Kidney epithelial cell (primary cell): Measurements from ENCODE around the gene CRELD2. TPM values are rescaled to one million over a fixed set of nuclear protein-coding genes. Genes with fewer than 3 reads are reported as not detected.

Source experiments
- DNase-seq: peaks from one replicate; pipeline ENCODE4 v3.0.0-alpha.2; 2010; ENCODE audit warnings: low read depth
- H3K27me3 ChIP-seq: 2 replicates; pipeline ENCODE4 v1.6.0; 2011; ENCODE audit warnings: low read length; ENCODE audit not compliant: control insufficient read depth, insufficient read depth
- H3K36me3 ChIP-seq: 2 replicates; pipeline ENCODE4 v1.5.1; 2011; ENCODE audit warnings: low read length; ENCODE audit not compliant: control insufficient read depth, insufficient read depth
- H3K4me3 ChIP-seq: 2 replicates; pipeline ENCODE4 v1.5.1; 2011; ENCODE audit warnings: low read depth, mild to moderate bottlenecking, control low read depth, low read length
- total RNA-seq: library from RNA; depleted of rRNA; stranded (reverse); fragments of >200 nt; gene quantifications from 2 replicates; pipeline ENCODE4 v1.2.3, GENCODE V29; 2015
- TF ChIP-seq, protein P1 (sequence below): IDR thresholded peaks from 2 replicates; pipeline ENCODE4 v1.5.1; 2011; ENCODE audit warnings: mild to moderate bottlenecking, moderate library complexity, low read length, control low read depth, inconsistent platforms; ENCODE audit not compliant: insufficient read depth, poor library complexity, severe bottlenecking

The CRELD2 gene
- total RNA-seq, 1 donor from 2014 or later, result 68.2 TPM

DNA sequence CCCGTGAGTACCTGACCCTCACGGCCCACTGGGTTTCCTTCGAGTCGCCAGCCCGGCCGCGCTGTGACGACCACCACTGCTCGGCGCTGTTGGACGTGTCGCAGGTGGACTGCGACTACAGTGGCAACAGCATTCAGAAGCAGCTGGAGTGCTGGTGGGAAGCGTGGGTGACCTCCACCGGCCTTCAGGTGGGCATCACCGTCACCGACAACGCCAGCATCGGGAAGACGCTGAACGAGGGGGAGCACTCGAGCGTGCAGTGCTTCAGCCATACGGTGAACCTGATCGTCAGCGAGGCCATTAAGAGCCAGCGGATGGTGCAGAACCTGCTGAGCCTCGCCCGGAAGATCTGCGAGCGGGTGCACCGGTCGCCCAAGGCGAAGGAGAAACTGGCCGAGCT, 32.6 kb upstream of the CRELD2 start:
- TF ChIP-seq, protein P1, sequence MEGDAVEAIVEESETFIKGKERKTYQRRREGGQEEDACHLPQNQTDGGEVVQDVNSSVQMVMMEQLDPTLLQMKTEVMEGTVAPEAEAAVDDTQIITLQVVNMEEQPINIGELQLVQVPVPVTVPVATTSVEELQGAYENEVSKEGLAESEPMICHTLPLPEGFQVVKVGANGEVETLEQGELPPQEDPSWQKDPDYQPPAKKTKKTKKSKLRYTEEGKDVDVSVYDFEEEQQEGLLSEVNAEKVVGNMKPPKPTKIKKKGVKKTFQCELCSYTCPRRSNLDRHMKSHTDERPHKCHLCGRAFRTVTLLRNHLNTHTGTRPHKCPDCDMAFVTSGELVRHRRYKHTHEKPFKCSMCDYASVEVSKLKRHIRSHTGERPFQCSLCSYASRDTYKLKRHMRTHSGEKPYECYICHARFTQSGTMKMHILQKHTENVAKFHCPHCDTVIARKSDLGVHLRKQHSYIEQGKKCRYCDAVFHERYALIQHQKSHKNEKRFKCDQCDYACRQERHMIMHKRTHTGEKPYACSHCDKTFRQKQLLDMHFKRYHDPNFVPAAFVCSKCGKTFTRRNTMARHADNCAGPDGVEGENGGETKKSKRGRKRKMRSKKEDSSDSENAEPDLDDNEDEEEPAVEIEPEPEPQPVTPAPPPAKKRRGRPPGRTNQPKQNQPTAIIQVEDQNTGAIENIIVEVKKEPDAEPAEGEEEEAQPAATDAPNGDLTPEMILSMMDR, result no peak
- no peak overlapping the region for H3K4me3 ChIP-seq
- H3K36me3 ChIP-seq, result peaks cover 4% of the 10 kb centered on the region
- no peaks in the 10 kb centered on the region for H3K27me3 ChIP-seq
- no peak for DNase-seq

DNA sequence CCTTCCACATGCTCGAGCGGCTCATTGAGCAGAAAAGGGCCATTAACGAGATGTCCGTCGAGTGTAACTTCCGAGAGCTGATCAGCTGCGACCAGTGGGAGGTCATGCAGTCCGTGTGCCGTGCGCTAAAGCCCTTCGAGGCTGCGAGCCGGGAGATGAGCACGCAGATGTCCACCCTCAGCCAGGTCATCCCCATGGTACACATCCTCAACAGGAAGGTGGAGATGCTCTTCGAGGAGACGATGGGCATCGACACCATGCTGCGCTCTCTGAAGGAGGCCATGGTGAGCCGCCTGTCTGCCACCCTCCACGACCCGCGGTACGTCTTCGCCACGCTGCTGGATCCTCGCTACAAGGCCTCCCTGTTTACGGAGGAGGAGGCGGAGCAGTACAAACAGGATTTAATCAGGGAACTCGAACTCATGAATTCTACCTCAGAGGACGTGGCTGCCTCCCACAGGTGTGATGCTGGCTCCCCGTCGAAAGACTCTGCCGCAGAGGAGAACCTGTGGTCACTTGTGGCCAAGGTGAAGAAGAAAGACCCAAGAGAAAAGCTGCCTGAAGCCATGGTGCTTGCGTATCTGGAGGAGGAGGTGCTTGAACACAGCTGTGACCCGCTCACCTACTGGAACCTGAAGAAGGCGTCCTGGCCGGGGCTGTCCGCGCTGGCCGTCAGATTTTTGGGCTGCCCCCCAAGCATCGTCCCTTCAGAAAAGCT, 31.9 kb upstream of the CRELD2 start:
- Histone ChIP-seq H3K36me3 (peaks cover 4% of the 10 kb centered on the region), H3K4me3 (no peak overlapping the region), H3K27me3 (no peaks in the 10 kb centered on the region)
- DNase-seq, result no peak
- TF ChIP-seq, protein P1, result no peak

DNA sequence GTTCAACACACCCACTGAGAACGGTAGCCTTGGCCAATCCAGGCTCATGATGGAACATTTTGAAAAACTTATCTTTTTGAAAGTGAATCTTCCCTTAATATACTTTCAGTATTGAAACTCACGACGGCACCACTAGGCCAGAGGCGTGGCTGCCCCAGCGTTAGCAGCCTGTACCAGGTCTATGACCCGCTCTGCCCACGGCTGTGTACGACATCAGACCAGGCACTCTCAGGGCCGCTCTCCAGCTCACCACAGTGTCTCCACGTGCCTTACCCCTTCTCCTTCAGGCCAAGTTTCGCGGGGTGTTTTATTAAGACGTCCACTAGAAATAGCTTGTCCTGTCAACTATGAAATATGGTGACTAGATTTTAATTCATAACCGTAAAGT, 31.4 kb upstream of the CRELD2 start:
- Histone ChIP-seq H3K27me3 (no peaks in the 10 kb centered on the region), H3K4me3 (no peak overlapping the region), H3K36me3 (peaks cover 4% of the 10 kb centered on the region)
- no peak for DNase-seq
- TF ChIP-seq, protein P1, result no peak

DNA sequence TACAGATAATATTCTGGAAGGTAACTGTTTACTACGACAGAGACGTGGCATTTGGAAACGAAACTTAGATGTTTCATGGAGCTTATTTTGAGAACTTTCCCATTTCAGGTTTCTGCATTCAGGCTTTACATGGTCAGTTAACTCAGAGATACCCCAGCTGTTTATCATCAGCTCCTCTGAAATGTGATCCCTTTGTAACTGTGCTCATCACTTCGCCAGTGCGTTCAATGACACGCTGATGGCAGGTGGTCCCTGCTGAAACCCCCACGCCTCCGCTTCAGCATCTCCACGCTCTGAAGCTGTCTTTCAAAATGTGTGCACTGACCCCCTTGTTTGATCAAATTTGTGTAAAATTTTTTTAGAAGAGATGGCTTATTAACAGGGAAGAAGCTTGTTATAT, 30.7 kb upstream of the CRELD2 start:
- Histone ChIP-seq H3K36me3 (peaks cover 4% of the 10 kb centered on the region), H3K4me3 (no peak overlapping the region), H3K27me3 (no peaks in the 10 kb centered on the region)
- TF ChIP-seq, protein P1, result no peak
- DNase-seq, result no peak

DNA sequence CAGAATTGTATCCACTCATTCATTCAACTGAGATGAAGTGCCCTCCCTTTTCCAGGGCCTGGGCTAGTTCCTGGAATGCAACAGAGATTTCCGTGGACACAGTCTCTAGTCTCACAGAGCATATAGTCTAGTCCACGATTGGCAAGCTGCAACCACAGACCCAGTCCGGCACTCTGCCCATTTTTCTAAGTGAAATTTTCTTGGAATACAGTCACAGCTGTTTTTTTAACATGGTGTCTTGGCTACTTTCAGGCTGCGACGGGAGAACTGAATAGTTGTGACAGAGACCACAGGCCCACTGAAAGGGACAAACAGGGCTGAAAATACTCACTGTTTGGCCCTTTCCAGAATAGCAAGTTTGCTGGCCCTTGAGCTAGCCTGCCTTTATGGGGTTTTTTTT, 29.4 kb upstream of the CRELD2 start:
- DNase-seq, result no peak
- H3K36me3 ChIP-seq, result peaks cover 4% of the 10 kb centered on the region
- H3K4me3 ChIP-seq, result no peak overlapping the region
- no peaks in the 10 kb centered on the region for H3K27me3 ChIP-seq
- TF ChIP-seq, protein P1, result no peak
